ENCODE results near the gene KDM3A. TPM values are rescaled to one million over a fixed set of nuclear protein-coding genes. Genes with fewer than 3 reads are reported as not detected.

Gene KDM3A
- total RNA-seq, 1 donor from 2014 or later, result 21.9 TPM

DNA sequence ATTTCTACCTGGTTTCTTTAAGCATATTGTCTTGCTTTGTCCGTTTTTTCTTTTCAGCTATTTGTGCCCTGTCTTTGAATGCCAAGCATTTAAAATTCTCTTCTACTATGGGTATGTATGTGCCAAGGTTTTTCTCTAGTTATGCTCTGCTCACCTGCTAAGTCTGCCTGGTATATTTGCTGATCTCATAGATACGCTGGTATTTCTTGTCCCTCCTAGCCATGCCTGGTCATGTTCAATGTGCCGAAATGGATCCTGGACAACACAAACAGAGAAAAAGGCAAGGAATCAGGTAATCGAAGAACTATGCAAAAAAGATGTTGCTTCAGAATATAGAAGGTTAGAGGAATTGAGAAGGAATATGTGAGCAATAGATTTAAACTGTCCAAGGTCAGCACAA is 14.9 kb upstream of the KDM3A start:
- H3K27me3 ChIP-seq (ENCODE audit: control insufficient read depth, insufficient read depth, low read length), result no peaks in the 10 kb centered on the region
- TF ChIP-seq, protein P1, sequence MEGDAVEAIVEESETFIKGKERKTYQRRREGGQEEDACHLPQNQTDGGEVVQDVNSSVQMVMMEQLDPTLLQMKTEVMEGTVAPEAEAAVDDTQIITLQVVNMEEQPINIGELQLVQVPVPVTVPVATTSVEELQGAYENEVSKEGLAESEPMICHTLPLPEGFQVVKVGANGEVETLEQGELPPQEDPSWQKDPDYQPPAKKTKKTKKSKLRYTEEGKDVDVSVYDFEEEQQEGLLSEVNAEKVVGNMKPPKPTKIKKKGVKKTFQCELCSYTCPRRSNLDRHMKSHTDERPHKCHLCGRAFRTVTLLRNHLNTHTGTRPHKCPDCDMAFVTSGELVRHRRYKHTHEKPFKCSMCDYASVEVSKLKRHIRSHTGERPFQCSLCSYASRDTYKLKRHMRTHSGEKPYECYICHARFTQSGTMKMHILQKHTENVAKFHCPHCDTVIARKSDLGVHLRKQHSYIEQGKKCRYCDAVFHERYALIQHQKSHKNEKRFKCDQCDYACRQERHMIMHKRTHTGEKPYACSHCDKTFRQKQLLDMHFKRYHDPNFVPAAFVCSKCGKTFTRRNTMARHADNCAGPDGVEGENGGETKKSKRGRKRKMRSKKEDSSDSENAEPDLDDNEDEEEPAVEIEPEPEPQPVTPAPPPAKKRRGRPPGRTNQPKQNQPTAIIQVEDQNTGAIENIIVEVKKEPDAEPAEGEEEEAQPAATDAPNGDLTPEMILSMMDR (IDR thresholded peaks at IDR 0.05; ENCODE audit: insufficient read depth, low read length, poor library complexity, severe bottlenecking), result no peak
- DNase-seq (ENCODE audit: low read depth), result no peak
- no peaks in the 10 kb centered on the region for H3K36me3 ChIP-seq (ENCODE audit: control insufficient read depth, insufficient read depth, low read length)
- H3K4me3 ChIP-seq (ENCODE audit: low read depth, low read length), result no peak overlapping the region

DNA sequence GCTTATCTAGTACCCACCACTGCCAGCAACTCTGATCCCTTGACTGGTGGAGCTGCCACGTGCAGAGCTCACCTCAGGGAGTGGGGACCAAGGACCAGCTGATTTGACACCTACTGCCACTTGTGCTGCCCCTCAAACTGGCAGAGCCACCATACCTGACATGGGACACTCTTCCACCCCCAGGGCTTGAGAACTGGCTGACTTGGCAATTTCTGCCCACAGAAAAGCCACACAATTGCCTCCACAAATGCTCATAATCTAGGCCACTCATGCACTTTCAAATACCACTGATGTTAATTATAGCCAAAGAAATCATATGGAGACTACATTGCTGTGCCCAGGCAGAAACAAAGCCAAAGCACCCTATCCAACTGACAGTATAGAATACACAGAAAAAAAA is 11.8 kb upstream of the KDM3A start:
- no peaks in the 10 kb centered on the region for H3K27me3 ChIP-seq (ENCODE audit: control insufficient read depth, insufficient read depth, low read length)
- no peak for DNase-seq (ENCODE audit: low read depth)
- TF ChIP-seq, protein P1 (IDR thresholded peaks at IDR 0.05; ENCODE audit: insufficient read depth, low read length, poor library complexity, severe bottlenecking), result no peak

DNA sequence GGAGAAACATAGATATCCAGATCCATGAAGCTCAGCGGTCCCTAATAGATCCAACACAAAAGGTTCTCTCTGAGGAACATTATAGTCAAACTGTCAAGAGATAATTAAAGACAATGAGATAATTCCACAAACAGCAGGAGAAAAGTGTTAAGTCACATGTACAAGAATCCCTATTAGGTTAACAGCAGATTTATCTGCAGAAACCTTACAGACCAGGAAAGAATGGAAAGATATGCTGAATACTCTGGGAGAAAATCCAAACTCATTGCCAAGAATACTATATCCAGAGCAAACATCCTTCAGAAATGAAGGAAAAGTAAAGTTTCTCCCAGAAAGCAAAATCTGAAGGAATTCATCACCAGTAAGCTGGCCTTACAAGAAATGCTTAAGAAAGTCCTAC is 10.8 kb upstream of the KDM3A start:
- H3K27me3 ChIP-seq (ENCODE audit: control insufficient read depth, insufficient read depth, low read length), result no peaks in the 10 kb centered on the region
- no peak for DNase-seq (ENCODE audit: low read depth)
- no peak overlapping the region for H3K4me3 ChIP-seq (ENCODE audit: low read depth, low read length)
- H3K36me3 ChIP-seq (ENCODE audit: control insufficient read depth, insufficient read depth, low read length), result no peaks in the 10 kb centered on the region
- TF ChIP-seq, protein P1 (IDR thresholded peaks at IDR 0.05; ENCODE audit: insufficient read depth, low read length, poor library complexity, severe bottlenecking), result no peak

More for the DNA sequence above, 11.8 kb upstream of the KDM3A start:
- no peak overlapping the region for H3K4me3 ChIP-seq (ENCODE audit: low read depth, low read length)
- no peaks in the 10 kb centered on the region for H3K36me3 ChIP-seq (ENCODE audit: control insufficient read depth, insufficient read depth, low read length)

DNA sequence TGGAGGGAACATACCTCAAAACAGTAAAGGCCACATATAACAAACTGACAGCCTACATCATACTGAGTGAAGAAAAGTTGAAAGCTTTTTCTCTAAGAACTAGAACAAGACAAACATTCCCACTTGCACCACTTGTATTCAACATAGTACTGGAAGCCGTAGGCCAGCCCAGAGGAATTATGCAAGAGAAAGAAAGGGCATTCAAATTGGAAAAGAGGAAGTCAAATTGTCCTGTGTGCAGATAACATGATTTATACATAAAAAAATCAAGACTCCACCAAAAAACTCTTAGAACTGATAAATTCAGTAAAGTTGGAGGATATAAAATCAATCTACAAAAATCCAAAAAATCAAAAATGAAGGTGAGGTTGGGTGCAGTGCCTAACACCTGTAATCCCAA is 8.0 kb upstream of the KDM3A start:
- Histone ChIP-seq H3K27me3 (ENCODE audit: control insufficient read depth, insufficient read depth, low read length) (no peaks in the 10 kb centered on the region), H3K36me3 (ENCODE audit: control insufficient read depth, insufficient read depth, low read length) (no peaks in the 10 kb centered on the region), H3K4me3 (ENCODE audit: low read depth, low read length) (no peak overlapping the region)
- DNase-seq (ENCODE audit: low read depth), result no peak
- TF ChIP-seq, protein P1 (IDR thresholded peaks at IDR 0.05; ENCODE audit: insufficient read depth, low read length, poor library complexity, severe bottlenecking), result no peak

DNA sequence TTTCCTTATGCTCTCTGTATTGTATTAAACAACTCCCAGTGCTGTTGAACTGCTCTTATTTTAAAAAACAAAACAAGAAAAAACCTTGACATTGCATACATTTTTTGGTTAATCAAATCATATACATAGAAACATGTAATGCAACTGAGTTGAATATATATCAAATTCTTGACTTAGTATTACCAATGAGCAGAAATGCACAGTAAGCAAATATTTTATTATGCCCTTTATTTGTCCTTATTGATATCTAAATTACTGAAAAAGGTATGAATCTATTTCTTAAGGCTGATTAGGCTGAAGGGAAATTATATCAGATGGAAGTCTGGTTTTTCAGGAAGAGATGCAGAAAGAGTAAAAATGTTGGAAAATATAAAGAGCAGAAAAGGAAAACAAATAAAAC is 6.9 kb upstream of the KDM3A start:
- no peak for DNase-seq (ENCODE audit: low read depth)
- Histone ChIP-seq H3K36me3 (ENCODE audit: control insufficient read depth, insufficient read depth, low read length) (no peaks in the 10 kb centered on the region), H3K4me3 (ENCODE audit: low read depth, low read length) (no peak overlapping the region), H3K27me3 (ENCODE audit: control insufficient read depth, insufficient read depth, low read length) (no peaks in the 10 kb centered on the region)
- TF ChIP-seq, protein P1 (IDR thresholded peaks at IDR 0.05; ENCODE audit: insufficient read depth, low read length, poor library complexity, severe bottlenecking), result no peak

DNA sequence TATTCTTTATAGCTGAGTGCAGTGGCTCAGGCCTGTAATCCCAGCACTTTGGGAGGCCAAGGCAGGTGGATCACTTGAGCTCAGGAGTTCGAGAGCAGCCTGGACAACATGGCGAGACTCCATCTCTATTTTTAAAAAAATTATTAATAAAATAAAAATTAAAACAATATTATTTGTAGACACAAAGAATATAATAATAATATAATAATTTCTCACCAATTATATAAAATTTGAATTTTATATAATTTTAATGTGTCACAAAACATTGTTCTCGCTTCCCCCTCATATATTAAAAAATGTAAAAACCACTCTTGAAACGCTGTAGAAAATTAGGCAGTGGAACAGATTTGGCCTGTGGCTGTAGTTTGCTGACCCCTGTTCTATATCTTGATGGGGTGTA is 5.6 kb upstream of the KDM3A start:
- no peaks in the 10 kb centered on the region for H3K27me3 ChIP-seq (ENCODE audit: control insufficient read depth, insufficient read depth, low read length)
- no peak overlapping the region for H3K4me3 ChIP-seq (ENCODE audit: low read depth, low read length)

More for the DNA sequence above, 5.6 kb upstream of the KDM3A start:
- TF ChIP-seq, protein P1 (IDR thresholded peaks at IDR 0.05; ENCODE audit: insufficient read depth, low read length, poor library complexity, severe bottlenecking), result no peak
- no peak for DNase-seq (ENCODE audit: low read depth)
- H3K36me3 ChIP-seq (ENCODE audit: control insufficient read depth, insufficient read depth, low read length), result no peaks in the 10 kb centered on the region
